HG03135 (cell line): Measurements from ENCODE around the gene NPB.
A peak's percentile ranks its signal among the peaks of the same experiment; 100 is the strongest.

Experiments
- ATAC-seq: cut with Tn5 transposase; IDR thresholded peaks from one replicate; pipeline ENCODE4 v1.9.1; 2021; ENCODE audit warnings: mild to moderate bottlenecking, moderate library complexity; ENCODE audit not compliant: unreplicated experiment

The NPB gene

DNA sequence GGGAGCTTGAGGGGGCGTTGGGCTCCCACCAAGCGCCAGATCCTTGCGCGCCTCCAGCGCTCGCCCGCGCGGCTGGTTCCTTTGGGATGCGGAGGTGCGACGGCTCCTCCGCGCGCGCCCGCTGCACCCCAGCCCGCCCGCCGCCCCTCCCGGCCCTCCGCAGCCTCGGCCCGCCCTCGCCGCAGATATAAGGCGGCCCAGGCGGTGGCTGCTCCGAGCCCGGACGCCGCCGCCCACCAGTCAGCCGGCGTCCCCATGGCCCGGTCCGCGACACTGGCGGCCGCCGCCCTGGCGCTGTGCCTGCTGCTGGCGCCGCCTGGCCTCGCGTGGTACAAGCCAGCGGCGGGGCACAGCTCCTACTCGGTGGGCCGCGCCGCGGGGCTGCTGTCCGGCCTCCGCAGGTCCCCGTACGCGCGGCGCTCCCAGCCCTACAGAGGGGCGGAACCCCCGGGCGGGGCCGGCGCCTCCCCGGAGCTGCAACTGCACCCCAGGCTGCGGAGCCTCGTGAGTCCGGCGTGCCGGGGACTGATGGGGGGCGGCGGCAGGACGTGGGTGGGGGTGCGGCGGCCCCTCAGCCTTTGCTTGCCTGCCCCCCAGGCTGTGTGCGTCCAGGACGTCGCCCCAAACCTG, at the start of gene NPB:
TSS of gene NPB (plus strand) at position 216 of the 630 bp plus-strand sequence. CDS start at position 256, 40 bp downstream.
- ATAC-seq, result no peak

DNA sequence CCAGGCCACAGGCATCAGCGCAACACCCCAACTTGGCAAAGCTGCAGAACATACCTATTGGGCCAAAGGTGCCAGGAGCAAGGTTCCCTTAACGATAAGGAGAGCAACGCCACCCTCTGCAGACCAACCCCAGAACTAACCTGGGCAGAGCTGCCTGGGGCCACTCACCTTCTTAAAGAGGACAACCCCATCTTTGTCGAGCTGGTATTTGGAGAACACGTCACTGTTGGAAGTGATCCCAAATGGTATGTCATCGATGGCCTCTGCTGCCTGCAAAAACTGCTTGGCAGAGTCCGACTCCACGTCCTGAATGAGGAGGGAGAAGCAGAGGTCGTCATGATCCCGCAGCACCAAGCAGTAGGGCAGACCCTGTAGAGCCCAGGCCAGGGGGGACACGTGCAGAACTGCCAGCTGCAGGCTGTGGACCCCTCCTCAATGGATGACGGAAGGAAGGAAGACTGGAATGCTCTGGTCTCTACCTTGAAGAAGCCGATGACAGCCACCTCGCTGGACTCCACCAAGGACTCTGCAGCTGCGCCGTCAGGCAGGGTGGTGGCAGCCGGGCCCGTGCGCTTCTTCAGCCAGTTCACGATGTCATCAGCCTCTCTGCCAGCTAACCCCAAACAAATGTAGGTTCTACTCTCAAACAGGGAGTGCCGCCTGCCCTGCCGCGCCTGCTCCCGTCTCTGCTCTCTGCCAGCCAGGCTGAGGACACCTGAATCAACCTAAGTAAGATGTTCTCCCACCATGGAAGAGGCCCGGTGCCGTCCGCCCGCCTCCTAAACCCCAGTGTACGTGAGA, 46.9 kb upstream of the NPB start:
- no peak for ATAC-seq

DNA sequence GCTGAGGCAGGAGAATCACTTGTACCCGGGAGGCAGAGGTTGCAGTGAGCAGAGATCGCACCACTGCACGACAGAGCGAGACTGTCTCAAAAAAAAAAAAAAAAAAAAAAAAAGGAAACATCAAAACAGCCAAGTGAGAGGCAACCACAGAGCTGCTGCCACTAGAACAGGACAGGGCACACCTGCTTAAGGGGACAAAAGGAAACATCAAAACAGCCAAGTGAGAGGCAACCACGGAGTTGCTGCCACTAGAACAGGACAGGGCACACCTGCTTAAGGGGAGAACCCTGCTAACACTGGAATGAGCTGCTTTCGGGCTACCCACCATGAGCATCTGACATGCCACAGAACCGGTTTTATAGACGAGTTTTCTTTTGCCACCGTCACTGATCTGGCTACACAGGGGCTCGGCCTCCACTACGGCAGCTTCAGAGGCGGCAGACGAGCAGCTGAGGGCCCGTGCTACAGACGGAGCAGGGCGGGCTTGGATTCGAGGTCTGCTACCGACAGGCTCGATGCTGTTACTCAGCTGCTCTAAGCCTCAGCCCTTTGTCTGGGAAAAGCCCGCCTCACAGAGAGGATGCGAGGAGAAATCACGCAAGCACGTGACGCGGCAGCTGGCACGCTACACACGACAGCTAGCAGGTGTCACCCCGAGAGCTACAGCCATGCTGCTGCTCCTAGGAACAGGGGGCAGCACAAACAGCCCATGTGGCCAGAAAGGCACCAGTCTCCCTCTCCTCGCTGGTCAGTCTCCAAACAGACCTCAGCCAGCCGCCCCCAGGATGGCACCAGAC, 43.7 kb upstream of the NPB start:
- ATAC-seq, result no peak

DNA sequence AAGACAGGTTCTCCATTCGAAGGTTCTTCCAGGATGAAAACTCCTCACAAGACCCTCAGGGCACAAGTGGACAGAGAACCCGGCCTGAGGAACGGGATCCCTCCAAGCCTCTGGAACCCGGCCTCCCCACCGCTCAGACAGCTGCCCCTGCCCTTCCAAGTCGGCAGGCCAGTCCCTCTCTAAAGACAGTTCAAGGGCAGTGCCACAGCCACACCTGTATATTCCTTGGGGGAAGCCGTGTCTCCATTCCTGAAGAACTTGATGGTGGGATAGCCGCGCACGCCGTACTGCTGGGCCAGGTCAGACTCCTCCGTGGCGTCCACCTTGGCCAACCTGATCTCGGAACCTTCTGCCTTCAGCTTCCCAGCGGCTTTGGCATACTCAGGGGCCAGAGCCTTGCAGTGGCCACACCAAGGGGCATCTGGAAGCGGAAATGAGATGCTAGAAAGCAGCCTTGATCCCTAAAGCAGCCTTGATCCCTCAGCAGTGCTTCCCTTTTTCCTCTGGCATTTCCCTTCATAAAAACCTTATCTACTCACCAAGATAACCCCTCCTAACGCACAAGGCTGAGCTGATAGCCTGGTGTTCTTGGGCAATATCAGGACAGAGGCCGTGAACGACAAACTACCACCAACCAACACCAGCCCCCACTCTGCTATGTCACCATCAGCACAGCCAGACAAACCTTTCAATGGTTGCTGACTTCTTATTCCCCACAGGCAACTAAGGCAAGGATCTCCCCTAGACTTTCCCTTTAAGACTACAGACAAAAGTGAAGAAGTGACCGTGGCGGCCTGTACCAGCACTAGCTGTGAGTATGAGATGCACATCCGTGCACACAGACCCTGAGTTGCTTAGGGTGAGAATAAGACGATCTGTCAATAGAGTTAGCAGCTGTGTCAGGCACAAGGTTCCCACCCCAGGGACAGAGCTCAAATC, 42.8 kb upstream of the NPB start:
- no peak for ATAC-seq

DNA sequence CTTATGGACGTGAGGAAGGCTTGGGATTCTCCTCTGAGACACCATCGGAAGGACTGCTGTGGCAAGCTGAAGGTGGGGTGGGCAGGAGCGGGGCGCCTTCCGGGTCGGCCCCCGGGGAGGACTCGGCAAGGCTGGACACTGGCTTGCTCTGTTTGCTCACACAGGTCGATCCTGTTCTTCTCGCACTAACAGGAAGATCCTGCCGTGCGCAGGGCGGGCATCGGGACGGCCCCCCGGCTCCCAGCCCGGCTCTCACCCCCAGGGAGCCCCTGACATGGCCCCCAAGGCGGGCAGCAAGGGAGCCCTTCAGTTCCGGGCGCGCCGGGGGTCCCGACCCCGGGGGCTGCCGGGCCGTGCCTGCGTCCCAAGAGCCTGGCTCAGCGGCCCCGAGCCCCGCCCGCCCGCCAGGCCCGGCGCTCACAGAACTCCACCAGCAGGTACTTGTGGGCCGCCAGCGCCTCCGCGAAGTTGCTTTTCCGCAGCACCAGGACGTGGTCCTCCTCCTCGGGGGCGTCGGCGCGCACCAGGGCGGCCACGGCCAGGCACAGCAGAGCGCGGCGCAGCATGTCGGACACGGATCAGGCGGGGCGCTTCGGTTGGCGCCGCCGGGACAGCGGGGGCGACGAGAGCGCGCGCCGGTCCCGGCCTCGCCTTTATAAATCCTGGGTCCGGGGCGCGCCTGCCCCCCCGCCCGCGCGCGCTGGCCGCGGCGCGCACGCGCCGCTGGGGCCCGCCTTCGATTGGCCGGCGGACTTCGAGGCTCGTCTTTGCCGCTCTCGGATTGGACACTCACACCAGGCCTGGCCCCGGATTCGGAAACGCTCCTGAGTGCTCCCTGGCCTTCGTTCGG, 41.9 kb upstream of the NPB start, which contains the start of gene P4HB:
TSS of gene P4HB (minus strand) at position 630 of the 850 bp plus-strand sequence. CDS start at position 566, 64 bp downstream.
- ATAC-seq, result peak; percentile 2

DNA sequence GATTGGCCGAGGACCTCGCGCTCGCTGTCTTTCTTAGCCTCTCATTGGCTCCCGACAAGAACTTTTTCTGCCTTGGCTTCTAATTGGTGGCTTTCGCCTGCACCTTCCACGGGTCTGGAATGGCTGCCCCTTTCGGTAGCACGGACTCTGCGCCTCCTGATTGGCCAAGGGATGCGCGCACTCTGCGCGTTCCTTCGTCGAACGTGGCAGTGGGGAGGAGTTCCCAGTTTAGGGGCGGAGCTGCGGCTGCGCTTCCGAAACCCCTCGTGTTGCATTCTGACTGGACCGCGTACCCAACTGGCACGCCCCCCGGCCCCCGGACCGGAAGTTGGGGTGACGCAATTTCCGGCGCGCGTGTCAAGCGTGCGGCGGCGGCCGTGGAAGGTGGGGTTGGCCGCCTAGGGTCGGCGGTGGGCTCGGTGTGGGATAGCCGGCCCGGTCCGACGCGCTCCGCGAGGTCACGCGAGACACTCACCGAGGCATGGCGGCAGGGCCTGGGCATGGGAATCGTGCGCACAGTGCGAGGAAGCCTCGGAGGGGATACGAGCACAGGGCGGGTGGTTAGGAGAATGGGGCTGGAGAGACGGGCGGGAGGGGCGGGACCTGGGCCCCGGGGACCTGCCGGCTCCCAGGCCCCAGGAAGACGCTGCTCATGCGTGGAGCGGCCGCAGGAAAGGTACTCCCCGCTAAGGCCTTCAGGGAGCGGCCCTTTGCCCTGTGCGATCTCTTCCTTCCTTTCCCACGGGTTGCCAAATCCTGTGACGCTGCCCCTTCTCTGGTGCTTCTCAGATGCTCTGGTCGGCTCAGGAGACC, 41.1 kb upstream of the NPB start:
- peak; percentile 83 for ATAC-seq

DNA sequence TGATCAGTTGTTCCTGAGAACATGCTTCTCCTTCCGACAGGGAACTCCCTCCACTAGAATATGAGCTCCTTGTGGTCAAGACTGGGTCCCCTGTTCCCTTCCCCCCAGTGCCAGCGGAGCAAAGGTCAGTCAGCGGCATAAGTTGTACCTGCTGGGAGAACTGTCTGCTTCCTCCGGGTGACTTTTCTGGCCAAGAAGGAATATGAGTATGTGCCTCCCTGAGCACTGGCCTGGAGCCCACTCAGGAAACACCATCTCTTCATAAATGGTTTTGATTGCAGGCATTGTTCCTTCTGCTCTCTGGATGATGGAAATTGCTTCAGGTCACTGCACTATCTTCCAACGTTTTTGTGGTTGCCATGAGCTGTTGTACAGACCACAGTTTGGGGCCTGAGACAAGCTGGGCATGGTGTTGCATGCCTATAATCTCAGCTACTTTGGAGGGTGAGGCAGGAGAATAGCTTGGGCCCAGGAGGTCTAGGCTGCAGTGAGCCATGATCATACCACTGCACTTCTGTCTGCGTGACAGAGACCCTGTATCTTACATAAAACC, 38.8 kb upstream of the NPB start:
- no peak for ATAC-seq

DNA sequence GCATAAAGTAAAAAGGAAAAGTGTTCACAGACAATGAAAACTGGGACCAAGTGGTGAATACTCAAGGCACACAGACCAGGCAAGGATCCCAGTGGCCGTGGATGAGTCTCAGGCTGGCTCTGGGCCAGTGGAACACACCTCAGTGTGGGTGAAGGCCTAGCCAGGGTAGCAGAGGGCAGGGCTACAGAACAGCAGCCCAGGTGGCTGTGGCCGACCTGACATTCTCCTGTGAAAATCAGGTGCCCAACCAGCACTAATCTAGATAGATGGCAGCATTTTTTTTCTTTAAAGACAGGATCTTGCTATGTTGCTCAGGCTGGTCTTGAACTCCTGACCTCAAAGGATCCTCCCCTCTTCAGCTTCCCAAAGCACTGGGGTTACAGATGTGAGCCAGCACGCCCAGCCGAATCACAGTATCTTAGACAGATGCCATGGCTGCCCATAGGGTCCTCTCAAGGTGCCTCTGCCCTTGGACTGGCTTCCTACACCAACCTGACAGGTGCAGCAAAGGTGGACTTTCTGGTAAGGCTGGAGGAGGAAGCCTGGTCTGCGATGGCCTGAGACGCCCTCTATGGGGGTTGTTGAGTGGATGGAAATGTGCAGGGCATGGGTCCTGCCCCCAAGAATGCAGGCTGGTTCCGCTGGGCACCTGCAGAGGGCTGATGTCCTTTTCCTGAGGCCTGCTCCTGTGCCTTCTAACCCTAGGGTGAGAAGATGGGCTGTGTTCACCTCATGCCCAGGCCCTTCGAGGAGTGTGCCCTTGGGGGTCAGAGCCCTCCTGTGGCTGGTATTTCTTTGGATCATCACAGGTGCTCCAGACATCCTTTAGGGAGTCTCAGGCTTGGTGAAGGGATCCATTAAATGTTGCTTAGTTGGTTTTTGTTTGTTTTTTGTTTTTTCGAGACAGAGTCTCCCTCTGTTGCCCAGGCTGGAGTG, 37.9 kb upstream of the NPB start:
- no peak for ATAC-seq

DNA sequence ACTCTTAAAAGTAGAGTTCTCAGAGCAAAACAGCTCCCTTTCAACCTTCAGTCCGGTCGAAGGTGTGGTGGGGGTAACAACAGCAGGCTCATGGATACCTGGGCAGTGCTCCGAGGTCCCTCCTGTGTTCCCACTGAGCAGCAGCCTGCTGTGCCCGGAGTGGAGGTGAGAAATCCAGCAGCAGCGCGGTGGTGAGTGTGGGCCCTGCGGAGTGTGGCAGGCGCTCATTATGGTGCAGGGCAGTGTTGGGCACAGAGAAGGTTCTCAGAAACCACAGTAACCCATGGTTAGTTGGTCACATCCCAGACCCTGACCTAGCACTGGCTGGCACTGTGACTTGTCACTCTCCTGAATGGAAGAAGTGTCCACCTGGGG, 36.7 kb upstream of the NPB start:
- ATAC-seq, result no peak

DNA sequence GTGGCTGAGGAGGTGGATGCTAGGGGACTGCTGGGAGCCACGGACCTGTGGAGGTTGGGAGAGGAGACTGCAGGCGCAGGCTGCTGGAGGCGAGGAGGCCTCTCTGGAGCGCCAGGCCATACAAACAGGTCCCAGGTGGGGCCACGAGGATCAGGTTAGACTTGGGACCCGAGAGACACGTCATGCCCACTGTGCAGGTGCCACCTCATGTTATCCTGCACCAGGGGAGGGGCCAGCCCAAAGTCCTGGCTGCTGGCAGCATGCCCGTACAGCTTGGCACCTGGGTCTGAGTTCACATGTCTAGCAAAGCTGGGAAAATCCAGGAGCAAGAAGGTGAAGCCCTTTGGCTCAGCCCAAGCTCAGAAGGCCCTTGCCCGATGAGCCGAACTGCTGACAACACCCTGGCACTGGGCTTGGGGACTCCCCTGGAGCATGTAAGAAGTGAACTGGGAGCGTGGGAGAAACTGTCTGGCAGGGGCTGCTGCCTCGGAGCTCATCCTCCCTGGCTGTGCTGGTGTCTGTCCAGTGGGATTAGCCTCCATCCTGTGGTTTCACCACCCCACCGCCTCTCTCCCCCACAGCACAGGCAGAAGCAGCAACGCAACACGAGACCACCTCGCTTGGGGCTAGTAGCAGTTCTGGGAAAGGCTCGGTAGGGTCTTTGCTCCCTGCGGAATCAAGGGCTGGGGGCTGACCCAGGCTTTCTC, 36.2 kb upstream of the NPB start:
- ATAC-seq, result no peak

DNA sequence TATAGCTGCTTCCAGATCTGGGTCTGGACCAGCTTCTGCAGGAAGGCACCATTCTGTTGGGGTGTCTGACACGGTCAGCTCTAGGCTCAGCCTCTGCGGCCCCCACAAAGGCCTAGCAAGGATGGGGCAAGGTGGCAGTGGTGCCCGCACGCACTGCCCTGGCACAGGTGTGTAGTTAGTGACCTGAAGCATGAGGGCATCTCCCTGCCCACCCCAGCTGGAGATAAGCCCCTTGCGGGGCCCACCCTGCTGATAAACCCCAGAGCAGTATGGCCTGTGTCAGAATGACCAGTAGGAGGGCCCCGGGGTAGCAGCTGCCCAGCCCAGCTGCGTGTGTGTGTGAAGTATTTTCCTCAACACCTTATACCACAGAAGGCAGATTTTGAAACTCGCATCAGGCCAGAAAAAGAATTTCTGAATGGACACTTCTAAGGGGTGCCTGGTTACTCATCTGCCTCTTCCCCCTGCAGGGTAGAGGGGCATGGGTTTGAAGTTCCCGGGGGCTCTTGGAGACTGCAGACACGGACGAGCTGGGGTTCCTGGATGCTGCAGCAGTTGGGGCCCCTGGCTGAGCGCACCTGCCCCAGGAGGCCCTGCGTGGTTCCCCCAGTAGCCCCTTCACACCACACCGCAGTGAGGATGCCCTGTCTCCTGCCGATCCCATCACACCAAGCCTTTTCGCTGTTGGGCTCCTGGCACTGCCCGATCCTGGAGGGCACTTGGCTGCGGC, 35.4 kb upstream of the NPB start:
- ATAC-seq, result no peak

DNA sequence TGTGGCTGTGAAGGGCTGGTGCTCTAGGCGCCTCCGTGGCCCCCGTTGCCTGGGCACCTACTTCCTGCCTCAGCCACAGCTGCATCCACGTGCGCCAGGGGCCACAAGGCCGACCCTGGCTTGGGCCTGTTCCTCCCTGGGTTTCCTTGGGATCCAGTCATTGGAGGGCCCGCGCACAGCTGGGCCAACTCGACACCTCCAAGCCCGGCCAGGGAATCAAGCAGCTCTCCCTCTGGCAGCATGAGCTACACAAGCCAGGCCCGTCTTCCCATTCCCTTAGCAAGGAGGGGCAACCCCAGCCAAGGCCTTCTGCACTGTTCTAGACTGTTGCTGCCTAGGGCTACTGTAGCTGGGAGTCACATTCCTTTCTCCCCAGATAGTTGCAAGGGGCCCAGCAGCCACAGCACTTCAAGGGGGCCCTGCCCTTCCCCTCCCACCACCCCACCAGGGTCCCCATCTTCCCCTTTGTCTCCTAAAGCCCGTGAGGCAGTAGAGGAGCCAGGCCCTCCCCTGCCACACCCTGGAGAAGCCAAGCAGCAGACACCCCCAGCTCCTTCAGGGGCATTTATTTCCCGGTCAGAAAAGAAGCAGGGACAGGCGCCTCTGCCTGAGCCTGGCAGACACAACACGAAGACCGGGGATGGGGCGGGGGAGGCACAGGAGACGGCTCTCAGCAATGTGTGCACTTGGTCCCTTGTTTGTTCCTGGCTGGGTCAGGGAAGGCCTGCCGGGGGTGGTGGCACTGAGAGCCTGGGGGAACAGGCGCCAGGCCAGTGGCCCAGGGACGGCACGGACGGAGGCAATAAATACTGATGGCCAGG, 34.7 kb upstream of the NPB start:
- no peak for ATAC-seq

DNA sequence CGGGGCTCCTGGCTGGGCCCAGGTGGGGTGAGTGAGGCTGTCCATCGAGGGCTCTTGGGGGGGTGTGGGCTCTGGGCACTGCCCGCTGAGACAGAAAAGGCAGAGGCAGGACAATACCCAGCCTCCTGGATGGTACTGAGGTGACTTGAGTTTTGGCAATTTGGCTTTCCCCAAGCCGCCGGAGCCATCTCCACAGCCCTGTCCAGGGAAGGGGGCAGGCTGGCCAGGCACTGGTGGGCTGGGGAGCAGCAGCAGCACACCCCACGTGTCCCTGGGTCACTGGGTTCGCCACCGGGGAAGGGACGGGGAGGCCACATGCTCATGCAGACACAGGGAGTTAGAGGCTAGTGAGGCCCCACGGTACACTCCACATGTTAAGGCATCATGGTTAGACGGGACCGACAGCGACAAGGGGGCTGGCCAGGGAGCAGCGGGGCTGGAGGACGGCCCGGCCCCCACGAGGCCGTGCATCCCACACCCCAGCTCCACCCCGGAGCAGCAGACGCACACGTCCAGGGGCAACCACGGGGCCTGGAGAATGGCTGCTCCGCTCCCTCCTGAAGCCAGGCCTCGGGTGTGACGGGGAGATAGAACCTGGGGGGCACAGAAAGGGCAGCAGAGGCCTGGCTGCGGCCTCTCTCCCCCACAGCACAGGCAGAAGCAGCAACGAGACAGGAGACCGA, 33.9 kb upstream of the NPB start:
- no peak for ATAC-seq

DNA sequence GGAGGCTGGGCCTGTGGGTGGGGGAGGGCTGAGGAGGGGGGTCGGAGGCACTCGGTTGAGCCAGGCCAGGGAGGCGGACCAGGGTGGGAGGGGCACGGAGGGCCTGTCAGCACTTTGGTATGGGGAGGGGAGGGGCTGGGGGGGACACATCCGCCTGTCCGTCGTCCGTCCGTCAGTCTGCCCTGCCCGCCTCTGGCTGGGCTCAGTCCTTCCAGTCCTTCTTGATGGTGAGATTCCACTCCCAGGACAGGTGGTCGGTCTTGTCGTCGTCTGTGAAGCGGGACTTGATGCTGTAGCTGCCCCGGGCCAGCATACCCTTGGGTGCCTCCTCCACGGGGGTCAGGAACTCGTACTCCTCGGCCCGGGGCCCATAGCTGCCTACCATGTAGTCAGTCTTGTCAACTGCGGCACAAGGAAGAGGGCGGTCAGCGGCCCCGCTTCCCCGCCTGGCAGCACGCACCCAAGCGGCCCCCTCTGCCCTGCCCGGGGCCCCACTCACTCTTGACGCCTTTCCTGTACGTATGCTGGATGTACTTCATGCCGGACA, 33.3 kb upstream of the NPB start:
- ATAC-seq, result no peak
